SK-N-SH (cell line): Measurements from ENCODE around the gene ARF1. TPM values are rescaled to one million over a fixed set of nuclear protein-coding genes. Genes with fewer than 3 reads are reported as not detected.

ENCODE experiments used
- CTCF ChIA-PET: fragments of 300-600, 350-600 bp; formaldehyde crosslinking; extraction: SDS; loops from one replicate; lab custom pipeline; 2021; lab: Yijun Ruan, JAX
- POLR2A ChIA-PET: fragments of 350-600 bp; sonication (Branson Sonifier 250); formaldehyde crosslinking; extraction: SDS; loops from one replicate; lab custom pipeline; 2020; ENCODE audit warnings: antibody characterized with exemption, inconsistent platforms; lab: Yijun Ruan, JAX
- DNase-seq: peaks from one replicate; pipeline ENCODE4 v3.0.0; 2012
- H2AFZ ChIP-seq: fragments of 200-600 bp; sonication (generic); 2 replicates; pipeline ENCODE4 v1.8.1; 2016; ENCODE audit warnings: antibody characterized with exemption, mild to moderate bottlenecking, low read depth
- H3F3A ChIP-seq: fragments of 200-600 bp; sonication (generic); replicated peaks from 2 replicates; pipeline ENCODE3; 2016; ENCODE audit warnings: antibody characterized with exemption, mild to moderate bottlenecking; ENCODE audit not compliant: insufficient read depth
- H3K27ac ChIP-seq, 2 experiments: fragments of 200-500 bp in 1 of 2; fragments of 200-600 bp in 1 of 2; sonication (Bioruptor generic) in 1 of 2; sonication (generic), shearing (Covaris generic) in 1 of 2; 2 replicates each; pipeline versions ENCODE4 v1.5.1 to v1.6.1; 2014 to 2016; ENCODE audit warnings: low read depth in 2 of 2, inconsistent platforms in 1 of 2, low read length in 1 of 2, mild to moderate bottlenecking in 1 of 2, mixed read lengths in 1 of 2
- H3K27me3 ChIP-seq: fragments of 200-600 bp; sonication (generic), shearing (Covaris generic); 2 replicates; pipeline ENCODE4 v1.6.1; 2016; ENCODE audit warnings: mixed run types; ENCODE audit not compliant: insufficient read depth
- H3K36me3 ChIP-seq, 2 experiments: fragments of 200-500 bp in 1 of 2; fragments of 200-600 bp in 1 of 2; sonication (Bioruptor generic) in 1 of 2; sonication (generic) in 1 of 2; replicated peaks in 1 of 2; 2 replicates each; pipeline versions ENCODE3 to v1.5.1; 2014 to 2016; ENCODE audit warnings: low read length in 1 of 2, mild to moderate bottlenecking in 1 of 2; ENCODE audit not compliant: insufficient read depth in 2 of 2, control insufficient read depth in 1 of 2
- H3K4me1 ChIP-seq, 2 experiments: fragments of 200-500 bp in 1 of 2; fragments of 200-600 bp in 1 of 2; sonication (Bioruptor generic) in 1 of 2; sonication (generic), shearing (Covaris generic) in 1 of 2; 2 replicates each; pipeline versions ENCODE4 v1.5.1 to v1.6.1; 2014 to 2016; ENCODE audit warnings: low read depth in 1 of 2, low read length in 1 of 2, mixed run types in 1 of 2; ENCODE audit not compliant: insufficient read depth in 2 of 2, control insufficient read depth in 1 of 2
- H3K4me2 ChIP-seq: fragments of 200-600 bp; sonication (generic), shearing (Covaris generic); 2 replicates; pipeline ENCODE4 v1.6.1; 2017; ENCODE audit warnings: mixed run types
- H3K4me3 ChIP-seq, 2 experiments: fragments of 200-500 bp in 1 of 2; fragments of 200-600 bp in 1 of 2; sonication (Bioruptor generic) in 1 of 2; sonication (generic), shearing (Covaris generic) in 1 of 2; 2 replicates each; pipeline versions ENCODE4 v1.5.1 to v1.8.1; 2014 to 2016; ENCODE audit warnings: low read depth in 2 of 2, inconsistent platforms in 1 of 2, low read length in 1 of 2, mild to moderate bottlenecking in 1 of 2, mixed read lengths in 1 of 2, moderate library complexity in 1 of 2
- H3K79me2 ChIP-seq: fragments of 200-600 bp; sonication (generic); 2 replicates; pipeline ENCODE4 v1.8.1; 2017; ENCODE audit warnings: mild to moderate bottlenecking; ENCODE audit not compliant: insufficient read depth
- H3K9ac ChIP-seq: fragments of 200-600 bp; sonication (generic); 2 replicates; pipeline ENCODE4 v1.6.1; 2017; ENCODE audit warnings: mixed run types
- H3K9me2 ChIP-seq: fragments of 200-600 bp; sonication (generic); 2 replicates; pipeline ENCODE4 v1.6.1; 2017; ENCODE audit warnings: mixed run types
- H3K9me3 ChIP-seq: fragments of 200-600 bp; sonication (generic); 2 replicates; pipeline ENCODE4 v1.6.1; 2017; ENCODE audit warnings: mixed run types, mild to moderate bottlenecking, moderate library complexity
- H4K20me1 ChIP-seq: fragments of 200-600 bp; sonication (generic); 2 replicates; pipeline ENCODE4 v1.6.1; 2017; ENCODE audit warnings: mild to moderate bottlenecking, mixed run types; ENCODE audit not compliant: insufficient read depth
- EP300 ChIP-seq, 2 experiments: IDR thresholded peaks; 2 replicates each; pipeline versions ENCODE4 v1.4.0 to v1.6.1; 2012; ENCODE audit warnings: borderline replicate concordance in 1 of 2, low read depth in 1 of 2, low read length in 1 of 2
- EZH2phosphoT487 ChIP-seq: fragments of 200-600 bp; sonication (generic); IDR thresholded peaks from 2 replicates; pipeline ENCODE4 v1.6.1; 2017; ENCODE audit warnings: low read depth, mixed run types, mild to moderate bottlenecking, antibody characterized with exemption, moderate library complexity, borderline replicate concordance
- FOSL2 ChIP-seq: IDR thresholded peaks from 2 replicates; pipeline ENCODE4 v1.4.0; 2012; ENCODE audit warnings: low read depth, mild to moderate bottlenecking, moderate library complexity, borderline replicate concordance
- FOXJ3 ChIP-seq: sonication (generic); formaldehyde crosslinking; IDR thresholded peaks from 2 replicates; pipeline ENCODE4 v1.5.1; 2020; ENCODE audit warnings: mild to moderate bottlenecking, missing genetic modification reagents
- GABPA ChIP-seq: IDR thresholded peaks from 2 replicates; pipeline ENCODE4 v1.4.0; 2012; ENCODE audit warnings: low read depth, mild to moderate bottlenecking
- GATA2 ChIP-seq: sonication (generic); formaldehyde crosslinking; IDR thresholded peaks from 2 replicates; pipeline ENCODE4 v1.5.0; 2020; ENCODE audit warnings: mild to moderate bottlenecking, missing genetic modification reagents
- JUND ChIP-seq: IDR thresholded peaks from 2 replicates; pipeline ENCODE4 v1.4.0; 2012
- MEF2A ChIP-seq: IDR thresholded peaks from 2 replicates; pipeline ENCODE4 v1.4.0; 2012; ENCODE audit warnings: low read depth, borderline replicate concordance
- MXI1 ChIP-seq: IDR thresholded peaks from 2 replicates; pipeline ENCODE4 v1.6.1; 2012; ENCODE audit warnings: mild to moderate bottlenecking, low read depth, low read length, improper control_type of control experiment
- NFIC ChIP-seq: IDR thresholded peaks from 2 replicates; pipeline ENCODE4 v1.4.0; 2012; ENCODE audit warnings: borderline replicate concordance
- POLR2AphosphoS5 ChIP-seq: IDR thresholded peaks from 2 replicates; pipeline ENCODE4 v1.6.1; 2012; ENCODE audit warnings: low read depth, low read length
- RAD21 ChIP-seq: IDR thresholded peaks from 2 replicates; pipeline ENCODE4 v1.6.1; 2012; ENCODE audit warnings: mild to moderate bottlenecking, low read length
- RFX5 ChIP-seq: IDR thresholded peaks from 2 replicates; pipeline ENCODE4 v1.6.1; 2012; ENCODE audit warnings: mild to moderate bottlenecking, improper control_type of control experiment, low read length
- RXRA ChIP-seq: IDR thresholded peaks from 2 replicates; pipeline ENCODE4 v1.4.0; 2012; ENCODE audit warnings: low read depth, mild to moderate bottlenecking, borderline replicate concordance
- SIN3A ChIP-seq: IDR thresholded peaks from 2 replicates; pipeline ENCODE4 v1.6.1; 2012; ENCODE audit warnings: low read depth, mild to moderate bottlenecking, low read length, moderate library complexity, borderline replicate concordance
- TAF1 ChIP-seq: IDR thresholded peaks from 2 replicates; pipeline ENCODE4 v1.6.1; 2012; ENCODE audit warnings: low read depth, mild to moderate bottlenecking, low read length, moderate library complexity, borderline replicate concordance
- TCF12 ChIP-seq: IDR thresholded peaks from 2 replicates; pipeline ENCODE4 v1.4.0; 2012
- WGBS: methylation state at CpG from one replicate; pipeline ENCODE4 v1.1.6; 2017; ENCODE audit warnings: low lambda C conversion rate; 5-methylcytosine and 5-hydroxymethylcytosine counted together
- polyA plus RNA-seq, 3 experiments: library from polyadenylated mRNA; depleted of rRNA; stranded (reverse); fragments of >200 nt; gene quantifications; 2 replicates each; pipeline ENCODE4 v1.2.3, GENCODE V29; 2012
- TF ChIP-seq, protein P1 (sequence below): fragments of 150-350 bp; IDR thresholded peaks from 2 replicates; pipeline ENCODE4 v1.6.1; 2016; ENCODE audit warnings: mild to moderate bottlenecking, low read depth, low read length
- TF ChIP-seq, protein P2 (sequence below): IDR thresholded peaks from 2 replicates; pipeline ENCODE4; 2012
- TF ChIP-seq, protein P3 (sequence below): IDR thresholded peaks from 2 replicates; pipeline ENCODE4 v1.6.1; 2012; ENCODE audit warnings: mild to moderate bottlenecking, low read depth, low read length, moderate library complexity
- TF ChIP-seq, protein P4 (sequence below): IDR thresholded peaks from 2 replicates; pipeline ENCODE4 v1.4.0; 2012; ENCODE audit warnings: low read depth

Gene ARF1
- polyA plus RNA-seq, 1 of the 3 experiments (the other 2 are of a cell fraction): 713 TPM

DNA sequence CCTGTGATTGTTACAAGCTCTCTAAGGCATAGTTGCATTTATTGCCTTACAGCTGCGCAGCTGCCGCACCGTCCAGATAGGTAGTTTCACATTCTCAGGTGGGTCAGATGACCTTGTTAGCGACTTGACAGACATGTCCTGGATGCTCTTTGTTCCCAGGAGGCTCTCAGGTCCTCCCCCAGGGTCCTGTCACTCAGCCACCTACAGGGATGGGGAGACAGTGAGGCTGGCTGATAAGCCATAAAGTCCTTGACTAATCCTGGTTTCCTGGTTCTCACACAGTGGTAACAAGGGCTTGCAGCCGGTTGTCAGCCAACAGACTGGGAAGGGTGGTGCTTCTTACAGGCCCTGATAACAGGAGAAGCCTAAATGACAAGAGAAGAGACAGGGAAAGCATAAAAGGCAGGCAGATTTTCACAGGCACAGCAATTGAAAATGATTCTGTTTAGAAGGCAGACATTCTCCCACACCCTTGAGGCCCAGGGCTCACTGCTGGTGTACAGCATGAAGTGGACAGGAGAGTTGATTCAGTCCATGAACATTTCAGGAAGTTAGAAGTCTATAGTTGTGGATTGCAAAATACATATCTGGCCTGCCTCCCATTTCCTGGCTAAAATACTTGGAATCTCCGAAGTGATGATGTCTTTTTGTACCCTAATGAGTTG, 2.9 kb downstream of the ARF1 start:
- 73% methylated on average over 6 of the region's 6 CpGs for WGBS
- TF ChIP-seq, protein P1, sequence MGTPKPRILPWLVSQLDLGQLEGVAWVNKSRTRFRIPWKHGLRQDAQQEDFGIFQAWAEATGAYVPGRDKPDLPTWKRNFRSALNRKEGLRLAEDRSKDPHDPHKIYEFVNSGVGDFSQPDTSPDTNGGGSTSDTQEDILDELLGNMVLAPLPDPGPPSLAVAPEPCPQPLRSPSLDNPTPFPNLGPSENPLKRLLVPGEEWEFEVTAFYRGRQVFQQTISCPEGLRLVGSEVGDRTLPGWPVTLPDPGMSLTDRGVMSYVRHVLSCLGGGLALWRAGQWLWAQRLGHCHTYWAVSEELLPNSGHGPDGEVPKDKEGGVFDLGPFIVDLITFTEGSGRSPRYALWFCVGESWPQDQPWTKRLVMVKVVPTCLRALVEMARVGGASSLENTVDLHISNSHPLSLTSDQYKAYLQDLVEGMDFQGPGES: no peak
- TF ChIP-seq POLR2AphosphoS5: no peak
- no peak for TF ChIP-seq NFIC
- no peak for TF ChIP-seq TCF12
- CTCF ChIA-PET: no interaction called here
- Histone ChIP-seq H4K20me1 (peaks cover 74% of the 10 kb centered on the region), H3K27me3 (no peaks in the 10 kb centered on the region), H2AFZ (no peak overlapping the region), H3K4me1 (peaks cover 35 to 43% of the 10 kb centered on the region in 2 experiments), H3K9me3 (no peaks in the 10 kb centered on the region), H3K79me2 (peaks cover 100% of the 10 kb centered on the region), H3K4me2 (peak overlapping the region; percentile 100), H3K4me3 (peak overlapping the region in 1 of 2 experiments; percentile 99; a peak in 1 of 4 replicates), H3K9ac (peak overlapping the region; percentile 25; the same call in 1 of the 2 replicates), H3K9me2 (no peaks in the 10 kb centered on the region), H3K36me3 (peaks cover 9 to 19% of the 10 kb centered on the region in 2 experiments), H3F3A (peaks cover 21% of the 10 kb centered on the region), H3K27ac (peak overlapping the region in 1 of 2 experiments; percentile 68; a peak in 2 of 4 replicates)
- POLR2A ChIA-PET: no interaction called here
- DNase-seq: no peak

DNA sequence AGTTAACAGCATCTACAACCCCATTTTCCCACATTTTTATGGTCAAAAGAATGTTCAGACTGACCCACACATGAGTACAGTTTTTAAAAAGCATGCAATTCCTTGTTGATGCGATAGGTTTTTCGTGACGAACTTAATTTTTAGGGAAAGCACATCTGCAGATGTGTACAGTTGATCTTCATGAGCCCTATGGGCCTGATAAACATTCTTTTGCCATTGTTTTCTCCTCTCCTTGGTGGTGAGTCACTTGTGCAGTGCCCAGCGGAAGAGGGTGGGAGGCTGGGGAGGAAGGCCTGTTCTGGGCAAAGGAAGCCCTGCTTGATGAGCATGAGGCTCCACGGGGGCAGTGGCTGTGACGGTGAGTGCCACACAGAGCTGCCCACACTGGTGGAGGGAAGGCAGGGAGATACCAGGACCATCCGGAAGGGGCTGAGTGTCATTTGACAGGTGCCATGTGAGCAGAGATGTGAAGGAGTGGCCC, 5.3 kb downstream of the ARF1 start:
- H4K20me1 ChIP-seq: peaks cover 98% of the 10 kb centered on the region
- ChIA-PET POLR2A (no interaction called here), CTCF (interaction anchor here (1.1 kb wide), 1 partner anchor 11 kb away, joined by 3 read pairs; no protein-coding TSS in a partner anchor)
- peaks cover 15 to 28% of the 10 kb centered on the region in 2 experiments for H3K36me3 ChIP-seq
- no peaks in the 10 kb centered on the region for H3K27me3 ChIP-seq
- H3K4me1 ChIP-seq: peaks cover 27 to 39% of the 10 kb centered on the region in 2 experiments
- DNase-seq: no peak
- peak overlapping the region; percentile 100 for H3K4me2 ChIP-seq
- WGBS: 48% methylated on average over 6 of the region's 7 CpGs
- peak overlapping the region in 1 of 2 experiments; percentile 68; a peak in 2 of 4 replicates for H3K27ac ChIP-seq
- H3K4me3 ChIP-seq: peak overlapping the region in 1 of 2 experiments; percentile 27; a peak in 2 of 4 replicates
- H3K9me3 ChIP-seq: no peaks in the 10 kb centered on the region
- no peak overlapping the region for H3K9ac ChIP-seq
- H2AFZ ChIP-seq: no peak overlapping the region
- H3K9me2 ChIP-seq: no peaks in the 10 kb centered on the region
- H3K79me2 ChIP-seq: peaks cover 100% of the 10 kb centered on the region
- peaks cover 21% of the 10 kb centered on the region for H3F3A ChIP-seq
- TF ChIP-seq, protein P2, sequence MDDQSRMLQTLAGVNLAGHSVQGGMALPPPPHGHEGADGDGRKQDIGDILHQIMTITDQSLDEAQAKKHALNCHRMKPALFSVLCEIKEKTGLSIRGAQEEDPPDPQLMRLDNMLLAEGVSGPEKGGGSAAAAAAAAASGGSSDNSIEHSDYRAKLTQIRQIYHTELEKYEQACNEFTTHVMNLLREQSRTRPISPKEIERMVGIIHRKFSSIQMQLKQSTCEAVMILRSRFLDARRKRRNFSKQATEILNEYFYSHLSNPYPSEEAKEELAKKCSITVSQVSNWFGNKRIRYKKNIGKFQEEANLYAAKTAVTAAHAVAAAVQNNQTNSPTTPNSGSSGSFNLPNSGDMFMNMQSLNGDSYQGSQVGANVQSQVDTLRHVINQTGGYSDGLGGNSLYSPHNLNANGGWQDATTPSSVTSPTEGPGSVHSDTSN: no peak
- TF ChIP-seq, protein P3, sequence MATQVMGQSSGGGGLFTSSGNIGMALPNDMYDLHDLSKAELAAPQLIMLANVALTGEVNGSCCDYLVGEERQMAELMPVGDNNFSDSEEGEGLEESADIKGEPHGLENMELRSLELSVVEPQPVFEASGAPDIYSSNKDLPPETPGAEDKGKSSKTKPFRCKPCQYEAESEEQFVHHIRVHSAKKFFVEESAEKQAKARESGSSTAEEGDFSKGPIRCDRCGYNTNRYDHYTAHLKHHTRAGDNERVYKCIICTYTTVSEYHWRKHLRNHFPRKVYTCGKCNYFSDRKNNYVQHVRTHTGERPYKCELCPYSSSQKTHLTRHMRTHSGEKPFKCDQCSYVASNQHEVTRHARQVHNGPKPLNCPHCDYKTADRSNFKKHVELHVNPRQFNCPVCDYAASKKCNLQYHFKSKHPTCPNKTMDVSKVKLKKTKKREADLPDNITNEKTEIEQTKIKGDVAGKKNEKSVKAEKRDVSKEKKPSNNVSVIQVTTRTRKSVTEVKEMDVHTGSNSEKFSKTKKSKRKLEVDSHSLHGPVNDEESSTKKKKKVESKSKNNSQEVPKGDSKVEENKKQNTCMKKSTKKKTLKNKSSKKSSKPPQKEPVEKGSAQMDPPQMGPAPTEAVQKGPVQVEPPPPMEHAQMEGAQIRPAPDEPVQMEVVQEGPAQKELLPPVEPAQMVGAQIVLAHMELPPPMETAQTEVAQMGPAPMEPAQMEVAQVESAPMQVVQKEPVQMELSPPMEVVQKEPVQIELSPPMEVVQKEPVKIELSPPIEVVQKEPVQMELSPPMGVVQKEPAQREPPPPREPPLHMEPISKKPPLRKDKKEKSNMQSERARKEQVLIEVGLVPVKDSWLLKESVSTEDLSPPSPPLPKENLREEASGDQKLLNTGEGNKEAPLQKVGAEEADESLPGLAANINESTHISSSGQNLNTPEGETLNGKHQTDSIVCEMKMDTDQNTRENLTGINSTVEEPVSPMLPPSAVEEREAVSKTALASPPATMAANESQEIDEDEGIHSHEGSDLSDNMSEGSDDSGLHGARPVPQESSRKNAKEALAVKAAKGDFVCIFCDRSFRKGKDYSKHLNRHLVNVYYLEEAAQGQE: no peak
- TF ChIP-seq TAF1: no peak
- peak; percentile 87; the same call in 1 of the 2 replicates for TF ChIP-seq FOSL2
- TF ChIP-seq MEF2A: no peak
- no peak for TF ChIP-seq RFX5
- TF ChIP-seq JUND: peak; percentile 62
- no peak for TF ChIP-seq EP300 (IDR thresholded peaks at IDR 0.05; ENCODE audit: borderline replicate concordance in 1 of 2, low read depth in 1 of 2, low read length in 1 of 2)
- TF ChIP-seq SIN3A: no peak
- TF ChIP-seq GABPA: peak; percentile 74
- TF ChIP-seq TCF12: peak; percentile 28; the same call in 1 of the 2 replicates
- no peak for TF ChIP-seq FOXJ3 (CRISPR knock-in tag)
- no peak for TF ChIP-seq GATA2 (CRISPR knock-in tag)
- TF ChIP-seq EZH2phosphoT487: no peak
- TF ChIP-seq, protein P4, sequence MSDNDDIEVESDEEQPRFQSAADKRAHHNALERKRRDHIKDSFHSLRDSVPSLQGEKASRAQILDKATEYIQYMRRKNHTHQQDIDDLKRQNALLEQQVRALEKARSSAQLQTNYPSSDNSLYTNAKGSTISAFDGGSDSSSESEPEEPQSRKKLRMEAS: peak; percentile 93
- TF ChIP-seq RXRA: no peak
- TF ChIP-seq MXI1: no peak
- no peak for TF ChIP-seq RAD21
